ENCODE results near the gene ZNF157.

ZNF157 gene

DNA sequence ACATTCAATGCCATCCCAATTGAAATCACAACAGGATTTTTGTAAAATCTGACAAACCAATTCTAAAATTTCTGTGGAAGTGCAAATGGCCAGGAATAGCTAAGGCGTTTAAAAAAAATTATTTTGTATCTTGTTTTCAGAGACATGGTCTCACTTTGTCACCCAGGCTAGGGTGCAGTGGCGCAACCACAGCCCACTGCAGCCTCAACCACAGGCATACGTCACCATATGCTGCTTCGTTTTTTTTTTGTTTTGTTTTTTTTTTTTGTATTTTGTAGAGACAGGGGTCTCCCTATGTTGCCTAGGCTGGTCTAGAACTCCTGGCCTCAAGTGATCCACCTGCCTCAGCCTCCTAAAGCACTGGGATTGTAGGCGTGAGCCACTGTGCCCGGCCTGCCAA is 88.2 kb downstream of the ZNF157 start:
- Histone ChIP-seq H3K4me3 (ENCODE audit: low read length) (no peak overlapping the region), H3K9me3 (ENCODE audit: low read length) (peaks cover 7% of the 10 kb centered on the region), H2AFZ (ENCODE audit: low read depth, low read length) (no peak overlapping the region), H3K36me3 (ENCODE audit: insufficient read depth, low read length) (peaks cover 9% of the 10 kb centered on the region), H3K4me1 (ENCODE audit: insufficient read depth, low read length) (no peaks in the 10 kb centered on the region), H3K27me3 (ENCODE audit: insufficient read depth, low read length) (no peaks in the 10 kb centered on the region)

DNA sequence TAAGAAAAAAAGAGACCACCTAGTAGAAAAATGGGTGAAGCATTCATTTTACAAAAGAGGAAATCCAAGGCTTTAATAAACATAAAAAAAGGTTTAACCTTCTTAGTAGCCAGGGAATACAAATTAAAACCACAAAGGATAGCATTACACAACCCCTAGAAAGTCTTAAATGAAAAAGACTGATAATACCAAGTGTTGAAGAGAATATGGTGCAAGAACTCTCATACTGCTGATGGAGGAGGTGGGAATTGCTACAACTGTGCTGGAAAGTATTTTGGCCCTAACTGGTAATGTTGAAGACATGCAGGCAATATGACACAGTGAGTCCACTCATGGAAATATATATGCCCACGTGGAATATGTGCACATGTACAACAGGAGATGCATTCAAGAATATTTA is 90.2 kb downstream of the ZNF157 start:
- no peak overlapping the region for H3K4me3 ChIP-seq (ENCODE audit: low read length)

More for the DNA sequence above, 90.2 kb downstream of the ZNF157 start:
- Histone ChIP-seq H3K27me3 (ENCODE audit: insufficient read depth, low read length) (no peaks in the 10 kb centered on the region), H3K36me3 (ENCODE audit: insufficient read depth, low read length) (peaks cover 8% of the 10 kb centered on the region), H2AFZ (ENCODE audit: low read depth, low read length) (no peak overlapping the region), H3K9me3 (ENCODE audit: low read length) (peaks cover 4% of the 10 kb centered on the region), H3K4me1 (ENCODE audit: insufficient read depth, low read length) (no peaks in the 10 kb centered on the region)

All from neuron (in vitro differentiated cells).